GM12878 (cell line): ENCODE data around the gene THUMPD3. TPM values are rescaled to one million over a fixed set of nuclear protein-coding genes. Genes with fewer than 3 reads are reported as not detected.
A peak's percentile ranks its signal among the peaks of the same experiment; 100 is the strongest.

ENCODE experiments used
- ASH2L ChIP-seq: fragments of 300-600, 200-600 bp; sonication (generic); IDR thresholded peaks from 2 replicates; pipeline ENCODE4 v1.6.1; 2017; ENCODE audit warnings: low read depth, mild to moderate bottlenecking, borderline replicate concordance
- BHLHE40 ChIP-seq, 2 experiments: fragments of 450-650 bp in 1 of 2; IDR thresholded peaks; 2 replicates each; pipeline ENCODE4 v1.6.1; 2011 to 2017; ENCODE audit warnings: low read depth in 2 of 2, borderline replicate concordance in 1 of 2, improper control_type of control experiment in 1 of 2, low read length in 1 of 2, mild to moderate bottlenecking in 1 of 2
- BMI1 ChIP-seq: fragments of 450-650 bp; IDR thresholded peaks from 2 replicates; pipeline ENCODE4 v1.6.1; 2016; ENCODE audit warnings: mild to moderate bottlenecking, moderate library complexity, borderline replicate concordance
- CTCF ChIP-seq, 3 experiments: IDR thresholded peaks in 2 of 3; conservative IDR thresholded peaks in 1 of 3; 2 replicates each; pipeline ENCODE4 v1.5.1; 2011; ENCODE audit warnings: low read depth in 3 of 3, low read length in 3 of 3, mild to moderate bottlenecking in 3 of 3, control low read depth in 2 of 3, moderate library complexity in 2 of 3, inconsistent platforms in 1 of 3, mixed read lengths in 1 of 3; ENCODE audit not compliant: control insufficient read depth in 2 of 3, insufficient read depth in 1 of 3; ENCODE audit errors: extremely low read depth in 1 of 3
- E2F8 ChIP-seq: fragments of 450-650 bp; IDR thresholded peaks from 2 replicates; pipeline ENCODE4 v1.6.1; 2018; ENCODE audit warnings: mild to moderate bottlenecking, low read depth, moderate library complexity; ENCODE audit not compliant: partially characterized antibody
- EP300 ChIP-seq, 2 experiments: fragments of 150-350 bp in 1 of 2; IDR thresholded peaks; 2 replicates each; pipeline ENCODE4 v1.6.1; 2011 to 2012; ENCODE audit warnings: low read depth in 2 of 2, low read length in 2 of 2, borderline replicate concordance in 1 of 2, improper control_type of control experiment in 1 of 2, inconsistent platforms in 1 of 2; ENCODE audit not compliant: control insufficient read depth in 1 of 2
- MEF2A ChIP-seq: IDR thresholded peaks from 2 replicates; pipeline ENCODE4 v1.6.1; 2011; ENCODE audit warnings: low read depth, mild to moderate bottlenecking, low read length, moderate library complexity; ENCODE audit not compliant: insufficient read depth
- MXI1 ChIP-seq: fragments of 150-350 bp; IDR thresholded peaks from 2 replicates; pipeline ENCODE4 v1.6.1; 2011; ENCODE audit warnings: low read depth, mild to moderate bottlenecking, inconsistent platforms, low read length, improper control_type of control experiment
- NFIC ChIP-seq: IDR thresholded peaks from 2 replicates; pipeline ENCODE4 v1.6.1; 2012; ENCODE audit warnings: low read depth, mild to moderate bottlenecking, inconsistent platforms, low read length, moderate library complexity
- PAX8 ChIP-seq: fragments of 450-650 bp; IDR thresholded peaks from 2 replicates; pipeline ENCODE4 v1.6.1; 2017; ENCODE audit warnings: mild to moderate bottlenecking, moderate library complexity
- RELA ChIP-seq: fragments of 450-650 bp; IDR thresholded peaks from 2 replicates; pipeline ENCODE4 v1.8.0; 2014; ENCODE audit warnings: borderline replicate concordance; ENCODE audit not compliant: partially characterized antibody
- REST ChIP-seq: IDR thresholded peaks from 2 replicates; pipeline ENCODE4 v1.6.1; 2012; ENCODE audit warnings: mild to moderate bottlenecking, low read depth, low read length
- RFX5 ChIP-seq: IDR thresholded peaks from 2 replicates; pipeline ENCODE4 v1.6.1; 2011; ENCODE audit warnings: low read depth, low read length, improper control_type of control experiment
- STAT3 ChIP-seq: IDR thresholded peaks from 2 replicates; pipeline ENCODE4 v1.6.1; 2011; ENCODE audit warnings: low read depth, low read length, improper control_type of control experiment
- TARDBP ChIP-seq: IDR thresholded peaks from 2 replicates; pipeline ENCODE4 v1.6.1; 2016; ENCODE audit warnings: borderline replicate concordance
- USF1 ChIP-seq: IDR thresholded peaks from 2 replicates; pipeline ENCODE4 v1.6.1; 2011; ENCODE audit warnings: borderline replicate concordance, low read depth, mild to moderate bottlenecking, moderate library complexity, mixed read lengths, low read length; ENCODE audit not compliant: insufficient read depth; ENCODE audit errors: extremely low read length
- ZNF24 ChIP-seq: fragments of 450-650 bp; IDR thresholded peaks from 2 replicates; pipeline ENCODE4 v1.6.1; 2017; ENCODE audit warnings: antibody characterized with exemption, mild to moderate bottlenecking
- polyA plus RNA-seq, 11 experiments: library from polyadenylated mRNA; depleted of rRNA in 4 of 11; unstranded in 6 of 11; stranded (reverse) in 5 of 11; fragments of >200 nt; fragmentation: Nextera tagmentation in 4 of 11; fragmentation: Illumina TruSeq in 1 of 11; extraction: Ambion mirVana in 4 of 11; extraction: Trizol in 1 of 11; gene quantifications; 1 replicate in 1 of 11; 2 replicates in 10 of 11; pipeline versions ENCODE4 v1.2.1 to v1.2.3, GENCODE V29; 2011 to 2016; ENCODE audit warnings: inconsistent platforms in 2 of 11, missing spikeins in 2 of 11, low read depth in 1 of 11
- total RNA-seq, 4 experiments: library from RNA; depleted of rRNA in 3 of 4; stranded (reverse); fragments of >200 nt in 3 of 4; fragmentation: Illumina TruSeq in 1 of 4; extraction: Trizol in 1 of 4; gene quantifications; 2 replicates each; pipeline versions ENCODE4 v1.2.1 to v1.2.3, GENCODE V29; 2013 to 2021
- TF ChIP-seq, protein P1 (sequence below): IDR thresholded peaks from 2 replicates; pipeline ENCODE4 v1.6.1; 2012; ENCODE audit warnings: low read depth, low read length, improper control_type of control experiment

THUMPD3 gene
- total and polyA plus RNA-seq, 10 of the 15 experiments (the other 5 are each of a cell fraction or from before 2014, with no cell fraction given) = 28.7 to 47.4 (median 41.8) TPM

DNA sequence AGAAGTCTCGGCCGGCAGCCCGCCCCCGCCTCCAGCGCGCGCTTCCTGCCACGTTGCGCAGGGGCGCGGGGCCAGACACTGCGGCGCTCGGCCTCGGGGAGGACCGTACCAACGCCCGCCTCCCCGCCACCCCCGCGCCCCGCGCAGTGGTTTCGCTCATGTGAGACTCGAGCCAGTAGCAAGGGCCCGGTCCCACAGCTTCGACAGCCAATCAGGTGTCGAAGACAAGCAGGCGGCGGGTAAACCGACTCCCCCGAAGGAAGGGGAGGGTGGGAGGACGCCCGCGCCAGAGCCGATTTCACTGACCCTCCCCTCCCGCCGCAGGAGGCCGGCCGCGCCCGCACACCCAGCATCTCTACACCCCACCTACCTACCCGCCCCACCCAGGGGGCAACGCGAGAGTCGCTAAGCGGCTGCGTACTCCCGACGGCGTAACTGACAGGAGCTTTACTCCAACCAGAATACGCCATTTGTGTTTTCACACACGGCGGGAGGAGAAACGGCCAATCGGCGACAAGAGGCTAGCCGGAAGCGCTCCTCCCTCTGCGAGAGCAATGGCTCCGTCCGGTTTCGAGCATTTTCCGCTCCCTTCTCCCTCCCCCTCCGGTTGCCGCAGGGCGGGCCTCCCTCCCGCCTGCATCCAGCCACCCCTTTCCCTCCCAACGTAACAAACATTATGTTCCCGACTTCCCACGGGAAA lies 33.9 kb downstream of the THUMPD3 start (continued):
- TF ChIP-seq RFX5 = peak; percentile 54; the same call in 1 of the 2 replicates
- no peak for TF ChIP-seq STAT3
- TF ChIP-seq EP300 (IDR thresholded peaks at IDR 0.05; ENCODE audit: borderline replicate concordance in 1 of 2, control insufficient read depth in 1 of 2, low read depth in 2 of 2, low read length in 2 of 2) = no peak
- TF ChIP-seq E2F8 = no peak
- no peak for TF ChIP-seq ASH2L
- peak; percentile 41 for TF ChIP-seq TARDBP
- TF ChIP-seq, protein P1, sequence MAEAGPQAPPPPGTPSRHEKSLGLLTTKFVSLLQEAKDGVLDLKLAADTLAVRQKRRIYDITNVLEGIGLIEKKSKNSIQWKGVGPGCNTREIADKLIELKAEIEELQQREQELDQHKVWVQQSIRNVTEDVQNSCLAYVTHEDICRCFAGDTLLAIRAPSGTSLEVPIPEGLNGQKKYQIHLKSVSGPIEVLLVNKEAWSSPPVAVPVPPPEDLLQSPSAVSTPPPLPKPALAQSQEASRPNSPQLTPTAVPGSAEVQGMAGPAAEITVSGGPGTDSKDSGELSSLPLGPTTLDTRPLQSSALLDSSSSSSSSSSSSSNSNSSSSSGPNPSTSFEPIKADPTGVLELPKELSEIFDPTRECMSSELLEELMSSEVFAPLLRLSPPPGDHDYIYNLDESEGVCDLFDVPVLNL = peak; percentile 95
- TF ChIP-seq PAX8 = no peak
- TF ChIP-seq CTCF (IDR thresholded peaks at IDR 0.05 in 2 of 3, conservative IDR thresholded peaks at IDR 0.05 in 1 of 3; ENCODE audit: control insufficient read depth in 2 of 3, extremely low read depth in 1 of 3, insufficient read depth in 1 of 3, low read depth in 3 of 3, low read length in 3 of 3) = no peak
- no peak for TF ChIP-seq USF1
- TF ChIP-seq REST = no peak
- TF ChIP-seq ZNF24 = no peak
- TF ChIP-seq BHLHE40 (IDR thresholded peaks at IDR 0.05; ENCODE audit: borderline replicate concordance in 1 of 2, low read depth in 2 of 2, low read length in 1 of 2) = peak; percentile 93 to 96
- TF ChIP-seq NFIC = no peak; the same call in 1 of the 2 replicates
- peak; percentile 13 for TF ChIP-seq RELA
- TF ChIP-seq MXI1 = no peak; the same call in 1 of the 2 replicates
- TF ChIP-seq BMI1 = 0 out of 2 replicates have a peak, but pooled peaks have one; percentile 31
- no peak; the same call in 1 of the 2 replicates for TF ChIP-seq MEF2A
